MM.1S (cell line): ENCODE data around the gene MATK.

Source experiments
- DNase-seq: peaks from one replicate; pipeline ENCODE4 v3.0.0-alpha.2; 2015
- H2AFZ ChIP-seq: fragments of 300-600 bp; sonication (generic); 2 replicates; pipeline ENCODE4 v1.6.0; 2016; ENCODE audit warnings: antibody characterized with exemption, low read length
- H3F3A ChIP-seq: fragments of 300-600 bp; sonication (generic); 2 replicates; pipeline ENCODE4 v1.6.1; 2016; ENCODE audit warnings: mild to moderate bottlenecking, antibody characterized with exemption, low read length, moderate library complexity, mixed read lengths; ENCODE audit not compliant: insufficient read depth
- H3K27ac ChIP-seq: fragments of 300-600 bp; sonication (generic); 2 replicates; pipeline ENCODE4 v1.5.1; 2016; ENCODE audit warnings: mild to moderate bottlenecking, low read length
- H3K27me3 ChIP-seq: fragments of 300-600 bp; sonication (generic); replicated peaks from 2 replicates; pipeline ENCODE4 v1.6.0; 2016; ENCODE audit warnings: low read length; ENCODE audit not compliant: insufficient read depth
- H3K36me3 ChIP-seq: fragments of 300-600 bp; sonication (generic); replicated peaks from 2 replicates; pipeline ENCODE4 v1.6.1; 2016; ENCODE audit warnings: mild to moderate bottlenecking, low read length, mixed read lengths; ENCODE audit not compliant: insufficient read depth
- H3K4me1 ChIP-seq: fragments of 300-600 bp; sonication (generic); 2 replicates; pipeline ENCODE4 v1.6.1; 2016; ENCODE audit warnings: low read length, mixed read lengths
- H3K4me2 ChIP-seq: fragments of 300-600 bp; sonication (generic); 2 replicates; pipeline ENCODE4 v1.6.0; 2016; ENCODE audit warnings: low read depth, low read length
- H3K4me3 ChIP-seq: fragments of 300-600 bp; sonication (generic); 2 replicates; pipeline ENCODE4 v1.5.1; 2016; ENCODE audit warnings: low read length, mixed read lengths
- H3K79me2 ChIP-seq: fragments of 300-600 bp; sonication (generic); 2 replicates; pipeline ENCODE4 v1.6.1; 2016; ENCODE audit warnings: mixed run types, low read length, mixed read lengths
- H3K9ac ChIP-seq: fragments of 300-600 bp; sonication (generic); 2 replicates; pipeline ENCODE4 v1.6.1; 2016; ENCODE audit warnings: low read length, mixed read lengths
- H3K9me2 ChIP-seq: fragments of 300-600 bp; sonication (generic); replicated peaks from 2 replicates; pipeline ENCODE4 v1.6.1; 2016; ENCODE audit warnings: mild to moderate bottlenecking, low read length, mixed read lengths; ENCODE audit not compliant: insufficient read depth
- H3K9me3 ChIP-seq: fragments of 300-600 bp; sonication (generic); replicated peaks from 2 replicates; pipeline ENCODE4 v1.6.1; 2016; ENCODE audit warnings: mild to moderate bottlenecking, low read length, mixed read lengths; ENCODE audit not compliant: insufficient read depth
- H4K20me1 ChIP-seq: fragments of 300-600 bp; sonication (generic); 2 replicates; pipeline ENCODE4 v1.6.1; 2016; ENCODE audit warnings: mild to moderate bottlenecking, low read length, moderate library complexity, mixed read lengths; ENCODE audit not compliant: insufficient read depth
- CTCF ChIP-seq: fragments of 300-600 bp; sonication (generic); IDR thresholded peaks from 2 replicates; pipeline ENCODE4 v1.5.1; 2016; ENCODE audit warnings: antibody characterized with exemption, low read length, mixed read lengths
- EZH2 ChIP-seq: fragments of 300-600 bp; sonication (generic); optimal IDR thresholded peaks from 2 replicates; pipeline ENCODE3; 2017; ENCODE audit warnings: low read depth, mild to moderate bottlenecking, antibody characterized with exemption, low read length, mixed read lengths
- EZH2phosphoT487 ChIP-seq: fragments of 300-600 bp; sonication (generic); IDR thresholded peaks from 2 replicates; pipeline ENCODE4 v1.6.1; 2018; ENCODE audit warnings: antibody characterized with exemption, low read length

MATK gene

GRCh38 chr19:3736106-3736724, 50.0 kb downstream of the MATK start:
- H3K79me2 ChIP-seq: no peaks in the 10 kb centered on the region
- no peak overlapping the region for H2AFZ ChIP-seq
- no peak overlapping the region for H3K27ac ChIP-seq
- H3K4me2 ChIP-seq: no peak overlapping the region
- H3K4me3 ChIP-seq: no peak overlapping the region
- DNase-seq: no peak
- H3K9me3 ChIP-seq: no peaks in the 10 kb centered on the region
- H3K4me1 ChIP-seq: no peaks in the 10 kb centered on the region
- no peaks in the 10 kb centered on the region for H3K9me2 ChIP-seq
- no peaks in the 10 kb centered on the region for H3F3A ChIP-seq
- no peak for TF ChIP-seq EZH2phosphoT487
- TF ChIP-seq CTCF: no peak
- TF ChIP-seq EZH2: no peak
- no peaks in the 10 kb centered on the region for H4K20me1 ChIP-seq
- H3K27me3 ChIP-seq: peaks cover 99% of the 10 kb centered on the region
- no peaks in the 10 kb centered on the region for H3K36me3 ChIP-seq
- no peak overlapping the region for H3K9ac ChIP-seq

- Histone ChIP-seq H3K27me3 (peaks cover 94% of the 10 kb centered on the region), H3K79me2 (no peaks in the 10 kb centered on the region), H3K9me3 (no peaks in the 10 kb centered on the region), H3K9me2 (no peaks in the 10 kb centered on the region), H3K4me2 (no peak overlapping the region), H3K4me3 (no peak overlapping the region), H3K4me1 (no peaks in the 10 kb centered on the region), H3K27ac (no peak overlapping the region), H3F3A (no peaks in the 10 kb centered on the region), H3K9ac (no peak overlapping the region), H2AFZ (no peak overlapping the region), H3K36me3 (no peaks in the 10 kb centered on the region), H4K20me1 (no peaks in the 10 kb centered on the region)
- DNase-seq: no peak
- TF ChIP-seq CTCF (no peak), EZH2phosphoT487 (no peak), EZH2 (peak; percentile 60)
Measured at GRCh38 chr19:3734310-3734600, 51.9 kb downstream of the MATK start.

- H3K4me1 ChIP-seq: no peaks in the 10 kb centered on the region
- no peak overlapping the region for H3K4me3 ChIP-seq
- no peak overlapping the region for H3K9ac ChIP-seq
- H2AFZ ChIP-seq: no peak overlapping the region
- H3K27ac ChIP-seq: no peak overlapping the region
- no peaks in the 10 kb centered on the region for H3K9me2 ChIP-seq
- no peak for DNase-seq
- TF ChIP-seq EZH2phosphoT487 (0 out of 2 replicates have a peak, but pooled peaks have one; percentile 8), EZH2 (no peak), CTCF (no peak)
- H3K9me3 ChIP-seq: no peaks in the 10 kb centered on the region
- no peaks in the 10 kb centered on the region for H3K79me2 ChIP-seq
- no peak overlapping the region for H3K4me2 ChIP-seq
- no peaks in the 10 kb centered on the region for H3K36me3 ChIP-seq
- H3F3A ChIP-seq: no peaks in the 10 kb centered on the region
- H3K27me3 ChIP-seq: peaks cover 89% of the 10 kb centered on the region
- no peaks in the 10 kb centered on the region for H4K20me1 ChIP-seq
Measured at GRCh38 chr19:3733549-3734309, 52.5 kb downstream of the MATK start.
